HL-60 (cell line): Measurements from ENCODE around the gene SPG21.
"Not testable (repeated sequence)": the region's sequence is repeated elsewhere in the genome, so short reads cannot be mapped to it uniquely, and the experiment has no call there.

Experiments
- DNase-seq, 2 experiments: peaks; one replicate each; pipeline ENCODE4 v3.0.0-alpha.2; 2010 to 2020; ENCODE audit warnings: low read depth in 1 of 2, low spot score in 1 of 2
- H3K27ac ChIP-seq: fragments of 250-450 bp; sonication (Bioruptor Pico); replicated peaks from 2 replicates; pipeline ENCODE4 v1.5.1; 2020; ENCODE audit warnings: mild to moderate bottlenecking, moderate library complexity
- H3K27me3 ChIP-seq: fragments of 250-450 bp; sonication (Bioruptor Pico); 2 replicates; pipeline ENCODE4 v1.5.1; 2021; ENCODE audit warnings: mild to moderate bottlenecking, moderate library complexity; ENCODE audit not compliant: insufficient read depth, poor library complexity, severe bottlenecking
- H3K4me3 ChIP-seq: replicated peaks from 2 replicates; pipeline ENCODE4 v1.5.1; 2011; ENCODE audit warnings: mild to moderate bottlenecking, control low read depth, low read length; ENCODE audit not compliant: insufficient read depth
- CTCF ChIP-seq: IDR thresholded peaks from one replicate; pipeline ENCODE4 v1.5.1; 2011; ENCODE audit warnings: low read length, control low read depth, inconsistent platforms; ENCODE audit not compliant: insufficient read depth
- GABPA ChIP-seq: IDR thresholded peaks from 2 replicates; pipeline ENCODE4 v1.6.1; 2012; ENCODE audit warnings: low read depth
- POLR2AphosphoS5 ChIP-seq: IDR thresholded peaks from 2 replicates; pipeline ENCODE4 v1.6.1; 2012; ENCODE audit warnings: low read depth
- REST ChIP-seq: IDR thresholded peaks from 2 replicates; pipeline ENCODE4 v1.6.1; 2012; ENCODE audit warnings: low read depth; ENCODE audit not compliant: insufficient replicate concordance
- SPI1 ChIP-seq: IDR thresholded peaks from 2 replicates; pipeline ENCODE4 v1.6.1; 2012; ENCODE audit warnings: low read depth, mild to moderate bottlenecking, borderline replicate concordance

Gene SPG21

GRCh38 chr15:65020419-65020818 is 30.7 kb upstream of the SPG21 start:
- DNase-seq = no peak
- TF ChIP-seq CTCF (no peak), REST (no peak), GABPA (no peak), SPI1 (no peak), POLR2AphosphoS5 (no peak)
- Histone ChIP-seq H3K27me3 (no peaks in the 10 kb centered on the region), H3K4me3 (no peak overlapping the region), H3K27ac (no peak overlapping the region)

- not testable (repeated sequence) for H3K27ac ChIP-seq, H3K27me3 ChIP-seq, DNase-seq
These were observed 21.5 kb upstream of the SPG21 start for GRCh38 chr15:65011198-65011597.

GRCh38 chr15:65008983-65009382 is 19.3 kb upstream of the SPG21 start:
- H3K4me3 ChIP-seq = no peak overlapping the region
- DNase-seq = peak in 1 of 2 experiments; percentile 36
- H3K27ac ChIP-seq = no peak overlapping the region
- H3K27me3 ChIP-seq = no peaks in the 10 kb centered on the region
- TF ChIP-seq SPI1 = peak; percentile 24; the same call in 1 of the 2 replicates
- no peak for TF ChIP-seq POLR2AphosphoS5

More at GRCh38 chr15:65011198-65011597, 21.5 kb upstream of the SPG21 start:
- H3K4me3 ChIP-seq = not testable (repeated sequence)

GRCh38 chr15:65006876-65007275 is 17.2 kb upstream of the SPG21 start:
- no peak overlapping the region for H3K4me3 ChIP-seq
- no peaks in the 10 kb centered on the region for H3K27me3 ChIP-seq
- H3K27ac ChIP-seq = no peak overlapping the region
- no peak for DNase-seq
- TF ChIP-seq SPI1 = no peak
- TF ChIP-seq CTCF = no peak
- TF ChIP-seq POLR2AphosphoS5 = no peak
- TF ChIP-seq GABPA = no peak
- TF ChIP-seq REST = no peak

DNA sequence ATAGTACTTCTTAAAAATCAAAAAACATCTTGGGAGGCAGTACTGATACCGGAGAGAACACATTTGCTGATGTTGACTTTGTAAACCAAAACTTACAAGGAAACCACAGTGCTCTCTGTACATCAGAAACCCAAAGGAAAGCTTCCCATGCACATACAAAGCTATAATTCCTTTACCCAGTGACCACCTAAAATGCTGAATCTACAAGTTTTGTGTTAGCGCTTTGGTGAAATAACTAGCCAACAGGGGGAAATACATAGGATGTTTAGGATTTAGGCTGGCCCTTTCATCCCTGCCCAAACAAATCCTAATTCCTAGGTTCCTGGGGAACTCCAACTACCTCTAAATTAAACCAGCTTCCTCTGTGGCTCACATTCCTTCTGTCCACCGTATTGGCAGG is 15.3 kb upstream of the SPG21 start:
- H3K4me3 ChIP-seq = no peak overlapping the region
- no peak for DNase-seq
- H3K27me3 ChIP-seq = no peaks in the 10 kb centered on the region
- H3K27ac ChIP-seq = no peak overlapping the region
- TF ChIP-seq GABPA = no peak
- no peak for TF ChIP-seq POLR2AphosphoS5
- no peak for TF ChIP-seq REST
